NCI-H2196 (cell line): Measurements from ENCODE around the gene MAGEA6.
"Not testable (repeated sequence)": the region's sequence is repeated elsewhere in the genome, so short reads cannot be mapped to it uniquely, and the experiment has no call there.

Experiments used
- DNase-seq: peaks from one replicate; lab custom pipeline; 2025; ENCODE audit not compliant: unreplicated experiment; lab: John Stamatoyannopoulos, UW

MAGEA6 gene

GRCh38 chrX:152734143-152734858, 35.2 kb downstream of the MAGEA6 start:
- not testable (repeated sequence) for DNase-seq

GRCh38 chrX:152733261-152733975, 36.1 kb downstream of the MAGEA6 start, which contains the start of the genes CSAG1 and MAGEA12:
Gene CSAG1 (minus strand): TSS chrX:152733721. CDS start chrX:152732460, 1,261 bp downstream.
Gene MAGEA12 (plus strand): TSS chrX:152733757. CDS start chrX:152736162, 2,405 bp downstream.
- no peak for DNase-seq

- no peak for DNase-seq
Measured at GRCh38 chrX:152725409-152725808, 44.1 kb downstream of the MAGEA6 start.
